Activated CD4-positive, alpha-beta T cell treated with anti-CD3 and anti-CD28 coated beads, Interleukin-2, amount 10 ng/mL, durations not matched to agents 7 days and 5 days (primary cell): Measurements from ENCODE around the gene NDUFS8. TPM values are rescaled to one million over a fixed set of nuclear protein-coding genes. Genes with fewer than 3 reads are reported as not detected.
"Not testable (repeated sequence)": the region's sequence is repeated elsewhere in the genome, so short reads cannot be mapped to it uniquely, and the experiment has no call there.

Experiments used
- CTCF ChIA-PET: fragments of 350-600 bp; sonication (Branson Sonifier 250); formaldehyde crosslinking; loops from one replicate; lab custom pipeline; 2021; ENCODE audit warnings: antibody characterized with exemption; lab: Charles Lee
- POLR2A ChIA-PET: fragments of 350-600 bp; sonication (Branson Sonifier 250); formaldehyde crosslinking; loops from one replicate; lab custom pipeline; 2021; ENCODE audit warnings: antibody characterized with exemption; lab: Charles Lee
- DNase-seq: peaks from one replicate; pipeline ENCODE4 v3.0.0-alpha.2; 2020
- H3K27ac Mint-ChIP-seq: one replicate; pipeline ENCODE4 v1.8.0; 2021; ENCODE audit warnings: mild to moderate bottlenecking, moderate library complexity, mixed read lengths
- H3K27me3 Mint-ChIP-seq: one replicate; pipeline ENCODE4 v1.8.0; 2021; ENCODE audit warnings: mixed read lengths
- H3K36me3 Mint-ChIP-seq: one replicate; pipeline ENCODE4 v1.8.0; 2021; ENCODE audit warnings: low read depth, mixed read lengths
- H3K4me1 Mint-ChIP-seq: one replicate; pipeline ENCODE4 v1.8.0; 2021; ENCODE audit warnings: mixed read lengths
- H3K4me3 Mint-ChIP-seq: one replicate; pipeline ENCODE4 v1.8.0; 2021; ENCODE audit warnings: mild to moderate bottlenecking, moderate library complexity, mixed read lengths
- H3K9me3 Mint-ChIP-seq: one replicate; pipeline ENCODE4 v1.8.0; 2021; ENCODE audit warnings: mixed read lengths
- total RNA-seq, 2 experiments: library from RNA; stranded (reverse); gene quantifications; one replicate each; pipeline ENCODE4 v1.2.3, GENCODE V29; 2021

The NDUFS8 gene
- total RNA-seq = 100 to 1,000 TPM; 116 to 138 TPM

DNA sequence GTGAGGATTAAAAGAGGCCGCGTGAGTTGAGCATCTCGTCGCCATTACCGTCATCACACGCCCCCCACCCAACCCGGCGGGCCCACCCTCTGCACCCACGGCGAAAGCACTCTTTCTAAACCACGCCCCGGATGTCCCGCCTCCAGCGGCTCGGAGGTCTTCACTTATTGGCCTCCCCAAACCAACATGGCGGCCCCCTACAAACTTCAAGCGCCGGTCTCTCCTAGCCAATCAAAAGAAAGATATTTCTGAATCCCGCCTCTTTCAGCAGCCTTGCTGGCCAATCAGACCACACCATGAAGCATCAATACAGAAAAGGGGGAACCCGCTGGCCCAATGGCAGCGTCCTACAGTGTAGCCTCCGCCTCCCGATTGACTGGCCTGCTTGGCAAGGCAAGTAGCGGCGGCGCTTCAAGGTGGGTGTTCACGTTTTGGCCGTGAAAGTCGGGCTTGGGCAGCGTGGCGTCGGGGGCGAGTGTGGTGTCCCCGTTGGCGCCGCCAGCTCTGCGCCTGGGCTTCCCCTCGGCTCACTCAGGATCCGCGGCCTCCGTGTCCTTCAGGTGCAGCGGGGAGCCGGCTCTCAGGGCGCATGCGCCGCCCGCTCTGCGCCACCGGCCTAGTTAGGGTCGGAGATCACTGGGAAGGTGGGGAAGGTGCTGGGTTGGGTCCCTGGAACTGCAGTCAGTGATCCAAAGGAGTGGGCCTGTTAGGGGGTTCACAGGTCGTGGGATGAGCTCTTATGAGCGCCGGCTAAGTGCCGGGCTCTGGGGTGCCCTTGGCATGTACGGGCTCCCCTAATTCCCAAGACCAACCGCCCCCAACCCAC is at the start of gene NDUFS8:
NDUFS8 (plus strand) TSS at position 364 of the 826 bp plus-strand sequence. CDS start 1,471 bp downstream, outside the sequence.
- ChIA-PET POLR2A (no interaction called here), CTCF (interaction anchor here (0.6 to 1.0 kb wide), 3 partner anchors 12 to 176 kb away, joined by 3 read pairs; no protein-coding TSS in a partner anchor)
- Mint-ChIP-seq H3K4me3 (peak within 1 kb of the TSS; percentile 93), H3K9me3 (no peaks in the 10 kb centered on the region), H3K36me3 (peaks cover 7% of the 10 kb centered on the region), H3K27me3 (no peaks in the 10 kb centered on the region), H3K27ac (peak within 1 kb of the TSS; percentile 95), H3K4me1 (peaks cover 28% of the 10 kb centered on the region)
- DNase-seq = peak; percentile 97

DNA sequence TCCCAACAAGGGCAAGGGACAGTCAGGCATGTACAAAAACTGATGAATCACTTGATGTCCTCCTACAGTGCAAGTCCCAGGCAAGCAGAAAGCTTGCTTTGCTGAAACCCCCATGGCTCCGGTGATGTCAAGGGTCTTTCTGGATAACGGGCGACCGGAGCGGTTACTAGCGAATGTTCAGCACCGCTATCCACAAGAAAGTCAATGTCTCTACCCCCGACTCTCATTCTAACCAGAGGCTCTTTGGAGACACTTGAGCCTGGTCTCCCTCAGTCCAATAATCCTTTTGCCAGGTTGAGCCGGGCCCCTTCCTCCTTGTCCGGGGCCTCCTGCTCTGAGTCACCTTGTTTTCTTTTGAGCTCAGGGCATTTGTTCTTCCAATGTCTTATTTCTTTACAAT is 49.3 kb upstream of the NDUFS8 start:
- H3K4me3 Mint-ChIP-seq, DNase-seq, H3K27ac Mint-ChIP-seq, POLR2A ChIA-PET, H3K36me3 Mint-ChIP-seq, H3K27me3 Mint-ChIP-seq, H3K9me3 Mint-ChIP-seq, CTCF ChIA-PET, H3K4me1 Mint-ChIP-seq: not testable (repeated sequence)

DNA sequence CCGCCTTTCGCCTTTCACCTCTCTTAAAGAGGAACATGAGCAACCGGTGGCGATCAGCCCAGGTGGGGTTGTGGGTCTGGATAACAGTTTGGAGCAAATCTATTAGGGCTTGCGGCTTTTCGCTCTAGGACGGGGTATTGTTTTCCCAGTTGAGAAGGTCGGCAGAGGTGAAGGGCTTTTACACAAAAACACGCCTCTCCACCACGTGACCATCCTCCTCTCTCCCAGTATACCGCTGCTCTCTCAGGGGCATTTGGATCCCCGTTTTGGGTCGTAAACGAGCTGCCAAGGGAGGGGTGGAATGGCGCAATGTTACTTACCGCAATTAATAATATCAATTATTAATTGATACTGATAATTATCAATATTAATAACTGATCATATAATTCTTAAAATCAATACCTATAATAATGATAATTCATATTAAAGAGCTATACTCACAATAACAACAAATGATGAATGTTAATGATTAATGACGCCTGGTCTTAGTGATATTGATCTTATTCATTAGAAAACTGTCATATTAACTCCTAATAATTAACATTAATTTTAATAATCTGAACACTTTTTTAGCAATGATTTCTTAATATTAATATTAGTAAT is 48.1 kb upstream of the NDUFS8 start:
- DNase-seq, H3K36me3 Mint-ChIP-seq, H3K27me3 Mint-ChIP-seq, H3K4me3 Mint-ChIP-seq, POLR2A ChIA-PET, H3K9me3 Mint-ChIP-seq, H3K4me1 Mint-ChIP-seq, H3K27ac Mint-ChIP-seq: not testable (repeated sequence)
- CTCF ChIA-PET = interaction anchor here (0.6 kb wide), 1 partner anchor 726 kb away, joined by 3 read pairs; no protein-coding TSS in a partner anchor

DNA sequence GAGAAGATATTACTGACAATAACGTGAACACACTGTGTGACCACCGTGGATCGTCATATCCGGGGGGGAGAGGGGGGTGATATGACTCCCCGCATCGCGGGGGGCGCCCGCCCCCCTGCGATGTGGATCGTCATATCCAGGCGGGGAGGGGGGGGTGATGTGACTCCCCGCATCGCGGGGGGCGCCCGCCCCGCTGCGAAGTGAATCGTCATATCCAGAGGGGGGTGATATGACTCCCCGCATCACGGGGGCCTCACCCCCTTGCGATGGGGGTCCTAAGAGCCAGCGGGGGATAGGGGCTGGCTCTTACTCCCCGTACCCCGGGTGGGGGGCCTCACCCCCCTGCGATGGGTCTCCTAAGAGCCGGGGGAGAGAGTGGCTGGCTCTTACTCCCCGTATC is 46.5 kb upstream of the NDUFS8 start:
- no peak for DNase-seq
- H3K27me3 Mint-ChIP-seq = no peaks in the 10 kb centered on the region
- no peak overlapping the region for H3K4me3 Mint-ChIP-seq
- no peak overlapping the region for H3K27ac Mint-ChIP-seq
- ChIA-PET POLR2A (no interaction called here), CTCF (no interaction called here)
- H3K4me1 Mint-ChIP-seq = no peaks in the 10 kb centered on the region
- no peaks in the 10 kb centered on the region for H3K9me3 Mint-ChIP-seq
- no peaks in the 10 kb centered on the region for H3K36me3 Mint-ChIP-seq

DNA sequence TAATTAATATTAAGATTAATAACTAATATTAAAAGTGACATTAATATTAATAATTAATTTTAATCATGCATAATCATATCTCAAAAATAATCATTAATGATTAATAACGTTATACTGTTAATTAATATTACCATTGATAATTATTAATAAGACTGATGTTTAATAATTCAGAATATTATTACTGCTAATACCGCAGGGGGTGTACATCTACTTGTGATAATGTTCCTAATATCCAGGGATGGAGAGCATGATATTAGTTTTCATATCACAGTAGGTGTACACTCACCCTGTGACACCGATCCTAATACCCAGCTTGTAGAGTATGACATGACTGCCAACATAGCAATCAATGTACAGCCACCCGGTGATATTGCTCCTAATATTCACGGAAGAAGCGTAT is 45.2 kb upstream of the NDUFS8 start:
- CTCF ChIA-PET = not testable (repeated sequence)

DNA sequence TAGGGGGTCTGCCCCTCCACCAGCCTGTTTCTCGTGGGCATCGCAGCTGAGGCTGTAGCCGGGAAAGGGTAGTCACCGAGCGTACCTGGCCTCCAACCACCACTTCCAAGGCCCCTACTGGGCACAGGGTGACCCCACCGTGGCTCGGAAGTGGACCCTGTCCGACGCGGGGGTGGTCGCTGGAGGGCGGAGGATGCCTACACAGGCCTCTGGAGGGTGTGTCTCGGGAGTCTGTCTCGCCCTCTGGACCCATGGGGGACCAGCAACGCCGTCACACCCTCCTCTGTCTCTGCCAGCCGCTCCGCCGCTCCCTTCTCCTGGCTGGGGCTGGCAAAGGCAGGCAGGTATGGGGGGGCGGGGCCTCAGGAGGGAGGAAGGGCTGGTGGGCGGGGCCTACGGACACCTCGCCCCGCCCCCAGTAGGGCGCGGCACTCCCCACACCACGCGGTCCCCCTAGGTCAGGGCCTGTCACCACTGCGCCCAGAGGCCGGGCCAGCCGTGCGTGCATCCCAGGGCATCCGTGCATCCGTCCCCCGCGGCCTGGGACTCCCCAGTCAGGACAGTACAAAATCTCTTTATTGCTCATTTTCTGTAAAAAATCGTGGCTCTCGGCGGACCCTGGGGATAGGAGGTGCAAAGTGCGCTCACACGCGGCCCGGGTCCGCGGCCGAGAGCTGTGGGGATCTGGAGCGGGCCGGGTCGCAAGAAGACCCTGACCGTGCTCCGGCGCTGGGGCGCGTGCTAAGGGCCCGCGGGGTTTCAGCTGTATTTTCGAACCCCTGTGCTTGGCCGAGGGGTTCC is 39.7 kb upstream of the NDUFS8 start:
- H3K27ac Mint-ChIP-seq, H3K4me1 Mint-ChIP-seq, H3K4me3 Mint-ChIP-seq, POLR2A ChIA-PET, H3K27me3 Mint-ChIP-seq, DNase-seq, H3K36me3 Mint-ChIP-seq, H3K9me3 Mint-ChIP-seq, CTCF ChIA-PET: not testable (repeated sequence)

More for the DNA sequence above, 45.2 kb upstream of the NDUFS8 start:
- POLR2A ChIA-PET, H3K4me1 Mint-ChIP-seq, H3K4me3 Mint-ChIP-seq, DNase-seq, H3K36me3 Mint-ChIP-seq, H3K9me3 Mint-ChIP-seq, H3K27me3 Mint-ChIP-seq, H3K27ac Mint-ChIP-seq: not testable (repeated sequence)

DNA sequence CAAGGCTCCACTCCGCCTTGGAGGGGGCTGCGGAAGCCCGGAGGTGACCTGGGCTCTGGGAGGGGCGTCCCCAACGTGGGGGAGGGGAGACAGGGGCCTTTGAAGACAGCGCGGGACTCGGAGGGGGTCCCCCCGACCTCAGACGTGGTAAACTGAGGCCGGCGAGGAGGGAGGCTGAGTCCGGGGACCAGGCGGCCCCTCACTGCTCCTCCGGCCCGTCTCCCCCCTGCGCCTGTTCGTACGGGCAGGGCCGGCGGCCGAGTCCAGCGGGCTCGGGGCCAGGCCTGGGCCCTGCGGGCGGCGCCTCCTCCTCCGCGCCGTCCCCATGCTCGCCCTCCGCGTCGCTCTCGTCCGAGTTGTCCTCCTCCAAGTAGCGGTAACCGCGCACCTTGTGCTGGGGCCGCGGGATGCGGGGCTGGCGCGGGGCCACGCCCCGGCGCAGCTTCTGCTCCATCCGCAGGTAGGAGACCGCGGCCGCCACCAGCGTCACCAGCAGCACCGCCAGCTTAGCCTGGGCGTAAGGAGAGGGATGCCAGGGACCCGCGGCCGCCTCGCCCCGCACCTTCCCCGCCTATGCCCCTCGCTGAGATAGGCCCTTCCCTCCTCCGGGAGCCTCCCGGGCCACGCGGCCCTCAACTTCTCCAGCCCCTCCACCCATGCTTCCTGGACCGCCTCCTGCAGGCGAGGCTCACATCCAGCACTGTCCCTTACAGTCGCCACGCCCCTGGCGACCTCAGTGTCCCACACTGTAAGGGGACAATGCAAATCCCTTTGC is 38.9 kb upstream of the NDUFS8 start:
- H3K4me1 Mint-ChIP-seq, H3K4me3 Mint-ChIP-seq, H3K27ac Mint-ChIP-seq, POLR2A ChIA-PET, DNase-seq, H3K27me3 Mint-ChIP-seq, H3K36me3 Mint-ChIP-seq, H3K9me3 Mint-ChIP-seq, CTCF ChIA-PET: not testable (repeated sequence)

DNA sequence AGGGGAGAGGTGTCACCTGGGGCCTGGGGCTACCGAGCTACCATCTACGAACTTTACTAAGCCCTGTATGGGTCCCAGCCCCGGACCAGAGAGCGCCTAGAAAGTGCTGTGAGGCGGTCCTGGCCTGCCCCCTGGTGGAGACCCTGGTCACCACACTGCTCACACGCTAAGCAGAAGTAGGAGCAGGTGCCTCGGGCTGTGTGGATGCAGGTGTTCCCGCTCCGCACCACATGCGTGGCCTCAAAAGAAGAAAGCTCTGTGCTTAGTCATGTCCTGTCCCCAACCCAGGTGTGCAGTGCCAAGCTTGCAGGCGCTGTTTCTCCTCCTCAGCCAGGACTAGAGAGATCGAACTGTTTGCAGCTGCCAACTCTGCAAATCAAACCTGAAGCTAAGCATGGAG is 36.7 kb upstream of the NDUFS8 start:
- H3K9me3 Mint-ChIP-seq, H3K27me3 Mint-ChIP-seq, POLR2A ChIA-PET, H3K27ac Mint-ChIP-seq, H3K4me3 Mint-ChIP-seq: not testable (repeated sequence)
- peak; percentile 60 for DNase-seq
- Mint-ChIP-seq H3K4me1 (peaks cover 29% of the 10 kb centered on the region), H3K36me3 (peaks cover 16% of the 10 kb centered on the region)
- CTCF ChIA-PET = interaction anchor here (0.6 to 1.3 kb wide), 3 partner anchors 9 to 428 kb away, joined by 3 to 5 read pairs (median 5); partner anchors contain the start of gene UNC93B1

DNA sequence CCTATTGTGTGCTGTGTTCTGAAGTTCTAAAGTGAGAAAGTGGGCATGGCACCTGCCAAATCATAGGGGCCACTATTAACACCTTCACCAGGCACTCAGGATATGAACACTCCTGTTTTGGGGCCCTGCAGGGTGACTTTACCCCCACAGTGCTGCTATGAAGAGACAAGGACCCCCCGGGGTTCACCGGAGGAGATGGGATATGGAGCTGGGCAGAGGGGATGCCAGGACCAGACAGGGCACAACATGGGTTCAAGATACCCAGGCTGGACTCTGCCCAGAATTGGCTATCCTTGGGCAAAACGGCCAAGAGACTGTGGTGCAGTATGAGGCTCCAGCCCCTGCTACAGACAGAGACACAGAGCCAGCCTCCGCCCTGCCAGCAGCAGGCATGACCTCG is 36.1 kb upstream of the NDUFS8 start:
- peaks cover 29% of the 10 kb centered on the region for H3K4me1 Mint-ChIP-seq

DNA sequence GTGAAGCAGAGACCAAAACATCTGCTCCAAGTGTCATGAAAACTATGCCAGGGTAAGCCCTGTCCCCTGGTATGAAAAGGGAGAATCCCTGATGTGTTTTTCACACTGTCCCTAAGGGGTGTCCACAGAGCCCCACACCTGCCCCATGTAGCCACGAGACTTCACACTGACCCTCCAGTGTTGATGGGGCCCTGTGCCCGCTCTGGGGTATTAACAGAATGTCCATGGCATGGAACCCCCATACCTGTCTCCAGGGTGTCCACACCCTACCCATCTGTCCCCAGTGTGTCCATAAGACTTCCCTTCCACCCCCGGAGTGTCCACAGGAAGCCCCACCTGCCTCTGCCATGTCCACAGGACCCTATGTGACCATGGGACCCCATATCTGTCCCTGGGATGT is 35.4 kb upstream of the NDUFS8 start:
- POLR2A ChIA-PET, H3K27ac Mint-ChIP-seq, CTCF ChIA-PET, H3K4me3 Mint-ChIP-seq, H3K9me3 Mint-ChIP-seq, H3K27me3 Mint-ChIP-seq, DNase-seq: not testable (repeated sequence)
- Mint-ChIP-seq H3K4me1 (peaks cover 32% of the 10 kb centered on the region), H3K36me3 (peaks cover 19% of the 10 kb centered on the region)

More for the DNA sequence above, 36.1 kb upstream of the NDUFS8 start:
- POLR2A ChIA-PET, H3K4me3 Mint-ChIP-seq, DNase-seq, H3K9me3 Mint-ChIP-seq, H3K27ac Mint-ChIP-seq, H3K27me3 Mint-ChIP-seq: not testable (repeated sequence)
- peaks cover 16% of the 10 kb centered on the region for H3K36me3 Mint-ChIP-seq
- CTCF ChIA-PET = interaction anchor here (1.2 to 1.3 kb wide), 2 partner anchors 8 to 10 kb away, joined by 5 read pairs; partner anchors contain the start of gene UNC93B1

DNA sequence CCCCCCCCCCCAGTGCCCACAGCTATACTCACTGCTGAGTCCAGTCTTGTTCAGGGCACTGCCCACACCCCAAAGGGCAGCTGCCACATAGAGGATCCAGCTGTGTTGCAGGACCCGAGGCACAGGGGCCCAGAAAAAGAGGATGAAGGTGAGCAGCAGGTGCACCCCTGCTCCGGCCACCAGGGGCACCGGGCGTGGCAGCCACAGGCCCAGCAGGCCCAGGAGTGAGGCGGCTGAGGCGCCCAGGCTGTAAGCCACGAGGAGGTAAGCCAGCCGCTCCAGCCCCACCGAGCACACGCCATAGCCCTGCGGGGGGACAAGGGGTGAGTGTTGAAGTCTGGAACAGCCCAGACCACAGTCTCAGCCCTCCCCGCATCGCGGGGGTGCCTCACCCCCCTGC is 34.9 kb upstream of the NDUFS8 start:
- H3K36me3 Mint-ChIP-seq = peaks cover 19% of the 10 kb centered on the region
- H3K27ac Mint-ChIP-seq, H3K4me3 Mint-ChIP-seq, H3K27me3 Mint-ChIP-seq, H3K9me3 Mint-ChIP-seq, DNase-seq, CTCF ChIA-PET, POLR2A ChIA-PET: not testable (repeated sequence)
- peaks cover 34% of the 10 kb centered on the region for H3K4me1 Mint-ChIP-seq

DNA sequence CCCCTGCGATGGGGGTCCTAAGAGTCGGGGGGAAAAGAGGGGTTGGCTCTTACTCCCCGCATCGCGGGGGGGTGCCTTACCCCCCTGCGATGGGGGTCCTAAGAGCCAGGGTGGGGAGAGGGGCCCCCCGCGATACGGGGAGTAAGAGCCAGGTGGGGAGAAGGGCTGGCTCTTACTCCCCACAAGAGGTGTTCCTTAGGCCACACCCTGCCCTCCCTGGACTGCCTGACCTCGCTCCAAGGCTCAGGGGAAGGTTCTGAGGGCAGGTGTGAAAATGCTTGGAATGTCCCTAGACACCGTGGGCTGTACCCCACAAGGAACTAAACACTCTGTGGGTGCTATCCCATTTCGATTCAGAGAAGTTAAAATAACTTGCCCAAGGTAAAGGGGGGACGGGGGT is 34.4 kb upstream of the NDUFS8 start:
- no peaks in the 10 kb centered on the region for H3K27me3 Mint-ChIP-seq
- H3K9me3 Mint-ChIP-seq = no peaks in the 10 kb centered on the region
- no peak overlapping the region for H3K27ac Mint-ChIP-seq
- ChIA-PET CTCF (no interaction called here), POLR2A (no interaction called here)
- no peak overlapping the region for H3K4me3 Mint-ChIP-seq
- peaks cover 19% of the 10 kb centered on the region for H3K36me3 Mint-ChIP-seq
- peaks cover 34% of the 10 kb centered on the region for H3K4me1 Mint-ChIP-seq
- no peak for DNase-seq
